Measurements from ENCODE around the gene AK5. TPM values are rescaled to one million over a fixed set of nuclear protein-coding genes. Genes with fewer than 3 reads are reported as not detected.

The AK5 gene
- total and polyA plus RNA-seq, 2 experiments from 2014 or later: 8.8 to 12.2 TPM

DNA sequence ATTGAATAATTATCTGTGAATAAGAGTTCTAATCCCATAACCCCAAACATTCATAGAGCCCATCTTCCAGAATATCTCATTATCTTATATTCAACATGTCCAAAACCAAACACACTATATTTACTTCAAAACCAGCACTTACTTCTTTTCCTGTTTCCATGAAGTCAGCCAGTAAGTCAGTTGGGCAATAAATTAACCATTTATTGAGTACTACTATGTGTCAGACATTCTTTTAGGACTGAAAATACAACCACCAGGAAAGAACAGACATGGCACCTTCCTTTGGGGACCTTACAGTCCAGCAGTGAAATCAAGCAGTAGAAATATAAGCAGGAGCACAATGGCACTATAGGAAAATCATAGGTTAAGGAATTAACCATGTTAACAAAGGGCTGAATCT is 8.8 kb downstream of the AK5 start:
- ATAC-seq: no peak

More for the DNA sequence above, 8.8 kb downstream of the AK5 start:
- Histone ChIP-seq H4K20me1 (replicated peaks; ENCODE audit: insufficient read depth) (no peaks in the 10 kb centered on the region), H3K4me3 (no peak overlapping the region), H3F3A (replicated peaks; ENCODE audit: low read depth) (no peaks in the 10 kb centered on the region), H3K27ac (ENCODE audit: low read depth) (no peak overlapping the region), H3K36me3 (ENCODE audit: insufficient read depth) (no peaks in the 10 kb centered on the region), H3K4me2 (no peak overlapping the region), H3K4me1 (ENCODE audit: insufficient read depth) (no peaks in the 10 kb centered on the region), H3K79me2 (replicated peaks; ENCODE audit: insufficient read depth) (no peaks in the 10 kb centered on the region; the same call in 1 of the 2 replicates), H3K9me2 (ENCODE audit: insufficient read depth) (no peaks in the 10 kb centered on the region), H2AFZ (no peak overlapping the region), H3K27me3 (ENCODE audit: insufficient read depth) (no peaks in the 10 kb centered on the region)
- Mint-ChIP-seq H3K4me1 (no peaks in the 10 kb centered on the region), H3K36me3 (ENCODE audit: low read depth) (no peaks in the 10 kb centered on the region), H3K27me3 (ENCODE audit: insufficient read depth, low read depth, poor library complexity) (no peaks in the 10 kb centered on the region), H3K4me3 (no peak overlapping the region), H3K27ac (no peak overlapping the region), H3K9me3 (no peaks in the 10 kb centered on the region)
- no peak for TF ChIP-seq CREB1 (CRISPR knock-in tag; IDR thresholded peaks at IDR 0.05; ENCODE audit: low read depth)
- no peak for TF ChIP-seq CTCF (conservative IDR thresholded peaks at IDR 0.05; ENCODE audit: low read depth in 2 of 2)
- TF ChIP-seq, protein P1, sequence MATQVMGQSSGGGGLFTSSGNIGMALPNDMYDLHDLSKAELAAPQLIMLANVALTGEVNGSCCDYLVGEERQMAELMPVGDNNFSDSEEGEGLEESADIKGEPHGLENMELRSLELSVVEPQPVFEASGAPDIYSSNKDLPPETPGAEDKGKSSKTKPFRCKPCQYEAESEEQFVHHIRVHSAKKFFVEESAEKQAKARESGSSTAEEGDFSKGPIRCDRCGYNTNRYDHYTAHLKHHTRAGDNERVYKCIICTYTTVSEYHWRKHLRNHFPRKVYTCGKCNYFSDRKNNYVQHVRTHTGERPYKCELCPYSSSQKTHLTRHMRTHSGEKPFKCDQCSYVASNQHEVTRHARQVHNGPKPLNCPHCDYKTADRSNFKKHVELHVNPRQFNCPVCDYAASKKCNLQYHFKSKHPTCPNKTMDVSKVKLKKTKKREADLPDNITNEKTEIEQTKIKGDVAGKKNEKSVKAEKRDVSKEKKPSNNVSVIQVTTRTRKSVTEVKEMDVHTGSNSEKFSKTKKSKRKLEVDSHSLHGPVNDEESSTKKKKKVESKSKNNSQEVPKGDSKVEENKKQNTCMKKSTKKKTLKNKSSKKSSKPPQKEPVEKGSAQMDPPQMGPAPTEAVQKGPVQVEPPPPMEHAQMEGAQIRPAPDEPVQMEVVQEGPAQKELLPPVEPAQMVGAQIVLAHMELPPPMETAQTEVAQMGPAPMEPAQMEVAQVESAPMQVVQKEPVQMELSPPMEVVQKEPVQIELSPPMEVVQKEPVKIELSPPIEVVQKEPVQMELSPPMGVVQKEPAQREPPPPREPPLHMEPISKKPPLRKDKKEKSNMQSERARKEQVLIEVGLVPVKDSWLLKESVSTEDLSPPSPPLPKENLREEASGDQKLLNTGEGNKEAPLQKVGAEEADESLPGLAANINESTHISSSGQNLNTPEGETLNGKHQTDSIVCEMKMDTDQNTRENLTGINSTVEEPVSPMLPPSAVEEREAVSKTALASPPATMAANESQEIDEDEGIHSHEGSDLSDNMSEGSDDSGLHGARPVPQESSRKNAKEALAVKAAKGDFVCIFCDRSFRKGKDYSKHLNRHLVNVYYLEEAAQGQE (IDR thresholded peaks at IDR 0.05; ENCODE audit: unreplicated experiment): no peak
- no peak for TF ChIP-seq JUNB (IDR thresholded peaks at IDR 0.05; ENCODE audit: unreplicated experiment)
- TF ChIP-seq EZH2phosphoT487 (IDR thresholded peaks at IDR 0.05; ENCODE audit: unreplicated experiment): no peak
- no peak for TF ChIP-seq ZNF462 (CRISPR knock-in tag; IDR thresholded peaks at IDR 0.05)
- TF ChIP-seq POLR2AphosphoS5 (IDR thresholded peaks at IDR 0.05; ENCODE audit: low read depth): no peak
- no peak for TF ChIP-seq EZH2 (IDR thresholded peaks at IDR 0.05; ENCODE audit: low read depth, unreplicated experiment)
- TF ChIP-seq ZNF331 (CRISPR knock-in tag; IDR thresholded peaks at IDR 0.05; ENCODE audit: low read depth): no peak
- TF ChIP-seq ZNF114 (CRISPR knock-in tag; IDR thresholded peaks at IDR 0.05): no peak
- TF ChIP-seq, protein P2, sequence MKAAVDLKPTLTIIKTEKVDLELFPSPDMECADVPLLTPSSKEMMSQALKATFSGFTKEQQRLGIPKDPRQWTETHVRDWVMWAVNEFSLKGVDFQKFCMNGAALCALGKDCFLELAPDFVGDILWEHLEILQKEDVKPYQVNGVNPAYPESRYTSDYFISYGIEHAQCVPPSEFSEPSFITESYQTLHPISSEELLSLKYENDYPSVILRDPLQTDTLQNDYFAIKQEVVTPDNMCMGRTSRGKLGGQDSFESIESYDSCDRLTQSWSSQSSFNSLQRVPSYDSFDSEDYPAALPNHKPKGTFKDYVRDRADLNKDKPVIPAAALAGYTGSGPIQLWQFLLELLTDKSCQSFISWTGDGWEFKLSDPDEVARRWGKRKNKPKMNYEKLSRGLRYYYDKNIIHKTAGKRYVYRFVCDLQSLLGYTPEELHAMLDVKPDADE (IDR thresholded peaks at IDR 0.05): no peak
- no peak for TF ChIP-seq NANOG (IDR thresholded peaks at IDR 0.05; ENCODE audit: borderline replicate concordance)
- no peak for DNase-seq (ENCODE audit: low spot score)

All from GM23338 (cell line).